GM23338 (cell line): ENCODE measurements around the gene PRKCH. TPM values are rescaled to one million over a fixed set of nuclear protein-coding genes. Genes with fewer than 3 reads are reported as not detected.

ENCODE experiments used
- ATAC-seq: fragments of 200-7000 bp; cut with Tn5 transposase; 3 replicates; pipeline ENCODE4 v1.9.1; 2020
- DNase-seq: peaks from one replicate; pipeline ENCODE4 v3.0.0-alpha.2; 2015; ENCODE audit warnings: low spot score
- H2AFZ ChIP-seq: fragments of 200-600 bp; sonication (generic); 2 replicates; pipeline ENCODE4 v1.8.0; 2016; ENCODE audit warnings: antibody characterized with exemption, mild to moderate bottlenecking, moderate library complexity
- H3F3A ChIP-seq: fragments of 200-600 bp; sonication (generic); replicated peaks from 2 replicates; pipeline ENCODE4 v1.8.0; 2017; ENCODE audit warnings: antibody characterized with exemption, mixed run types, low read depth
- H3K27ac ChIP-seq: fragments of 200-600 bp; sonication (generic); 2 replicates; pipeline ENCODE4 v1.6.1; 2016; ENCODE audit warnings: low read depth
- H3K27me3 ChIP-seq: fragments of 200-600 bp; sonication (generic); 2 replicates; pipeline ENCODE4 v1.8.0; 2016; ENCODE audit warnings: mild to moderate bottlenecking, mixed run types, moderate library complexity; ENCODE audit not compliant: insufficient read depth
- H3K36me3 ChIP-seq: fragments of 200-600 bp; sonication (generic); 2 replicates; pipeline ENCODE4 v1.8.0; 2016; ENCODE audit warnings: mild to moderate bottlenecking; ENCODE audit not compliant: insufficient read depth
- H3K4me1 ChIP-seq: fragments of 200-600 bp; sonication (generic); 2 replicates; pipeline ENCODE4 v1.8.0; 2016; ENCODE audit warnings: mild to moderate bottlenecking, moderate library complexity; ENCODE audit not compliant: insufficient read depth
- H3K4me2 ChIP-seq: fragments of 200-600 bp; sonication (generic); 2 replicates; pipeline ENCODE4 v1.7.1; 2017; ENCODE audit warnings: mixed run types
- H3K4me3 ChIP-seq: fragments of 200-600 bp; sonication (generic); 2 replicates; pipeline ENCODE4 v1.6.1; 2016; ENCODE audit warnings: mixed run types
- H3K79me2 ChIP-seq: fragments of 200-600 bp; sonication (generic); replicated peaks from 2 replicates; pipeline ENCODE4 v1.8.0; 2017; ENCODE audit warnings: mild to moderate bottlenecking; ENCODE audit not compliant: insufficient read depth
- H3K9me2 ChIP-seq: fragments of 200-600 bp; sonication (generic); 2 replicates; pipeline ENCODE4 v1.8.0; 2017; ENCODE audit not compliant: insufficient read depth
- H4K20me1 ChIP-seq: fragments of 200-600 bp; sonication (generic); replicated peaks from 2 replicates; pipeline ENCODE4 v1.8.0; 2017; ENCODE audit warnings: mild to moderate bottlenecking; ENCODE audit not compliant: insufficient read depth
- H3K27ac Mint-ChIP-seq: 2 replicates; pipeline ENCODE4 v1.8.0; 2020; ENCODE audit warnings: inconsistent platforms, mild to moderate bottlenecking, moderate library complexity, mixed read lengths
- H3K27me3 Mint-ChIP-seq: 3 replicates; pipeline ENCODE4 v1.8.0; 2022; ENCODE audit warnings: low read depth, mild to moderate bottlenecking, moderate library complexity, mixed read lengths, inconsistent platforms; ENCODE audit not compliant: insufficient read depth, poor library complexity
- H3K36me3 Mint-ChIP-seq: 3 replicates; pipeline ENCODE4 v1.8.0; 2021; ENCODE audit warnings: low read depth, mild to moderate bottlenecking, inconsistent platforms, moderate library complexity, mixed read lengths
- H3K4me1 Mint-ChIP-seq: 3 replicates; pipeline ENCODE4 v1.8.0; 2020; ENCODE audit warnings: mild to moderate bottlenecking, inconsistent platforms, mixed read lengths
- H3K4me3 Mint-ChIP-seq: 3 replicates; pipeline ENCODE4 v1.8.0; 2021; ENCODE audit warnings: moderate library complexity, mild to moderate bottlenecking, inconsistent platforms, mixed read lengths
- H3K9me3 Mint-ChIP-seq: 3 replicates; pipeline ENCODE4 v1.8.0; 2020; ENCODE audit warnings: moderate library complexity, mild to moderate bottlenecking, inconsistent platforms, mixed read lengths
- EZH2phosphoT487 ChIP-seq: fragments of 200-600 bp; sonication (generic); IDR thresholded peaks from one replicate; pipeline ENCODE4 v1.8.1; 2018; ENCODE audit warnings: antibody characterized with exemption; ENCODE audit not compliant: unreplicated experiment
- NANOG ChIP-seq: IDR thresholded peaks from 2 replicates; pipeline ENCODE4 v1.6.1; 2016; ENCODE audit warnings: antibody characterized with exemption, borderline replicate concordance
- POLR2AphosphoS5 ChIP-seq: IDR thresholded peaks from 2 replicates; pipeline ENCODE4 v1.6.1; 2016; ENCODE audit warnings: antibody characterized with exemption, low read depth
- STAT1 ChIP-seq: IDR thresholded peaks from one replicate; pipeline ENCODE4 v1.6.1; 2016; ENCODE audit warnings: antibody characterized with exemption; ENCODE audit not compliant: unreplicated experiment
- ZNF462 ChIP-seq: fragments of 250-450 bp; sonication (Bioruptor Pico); IDR thresholded peaks from 2 replicates; pipeline ENCODE4 v1.5.0; 2020; ENCODE audit warnings: mild to moderate bottlenecking, moderate library complexity
- polyA plus RNA-seq: library from polyadenylated mRNA; unstranded; fragments of >200 nt; fragmentation: Nextera tagmentation; extraction: Ambion mirVana; gene quantifications from 2 replicates; pipeline ENCODE4 v1.2.1, GENCODE V29; 2016
- total RNA-seq: library from RNA; depleted of rRNA; stranded (reverse); fragments of >200 nt; shearing (Covaris generic); gene quantifications from 2 replicates; pipeline ENCODE4 v1.2.3, GENCODE V29; 2014

The PRKCH gene
- total and polyA plus RNA-seq, 2 experiments from 2014 or later: 5.4 to 10.1 TPM

- DNase-seq: peak; percentile 96
- Histone ChIP-seq H2AFZ (peak within 1 kb of the TSS; percentile 84), H3K4me1 (peaks cover 13% of the 10 kb centered on the region), H3K4me2 (peak within 1 kb of the TSS; percentile 72), H3K4me3 (peak within 1 kb of the TSS; percentile 68), H3K9me2 (no peaks in the 10 kb centered on the region), H3K36me3 (no peaks in the 10 kb centered on the region), H3K79me2 (no peaks in the 10 kb centered on the region), H3K27me3 (peaks cover 26% of the 10 kb centered on the region), H3K27ac (no peak within 1 kb of the TSS), H4K20me1 (peaks cover 7% of the 10 kb centered on the region), H3F3A (no peaks in the 10 kb centered on the region)
- H3K9me3 Mint-ChIP-seq: no peaks in the 10 kb centered on the region
- ATAC-seq: peak; percentile 91
- H3K27me3 Mint-ChIP-seq: peaks cover 26% of the 10 kb centered on the region
- H3K36me3 Mint-ChIP-seq: no peaks in the 10 kb centered on the region
- peak within 1 kb of the TSS; percentile 92; the same call in 1 of the 2 replicates for H3K27ac Mint-ChIP-seq
- TF ChIP-seq ZNF462 (CRISPR knock-in tag): no peak
- TF ChIP-seq POLR2AphosphoS5: peak; percentile 67
- no peak for TF ChIP-seq NANOG
- H3K4me3 Mint-ChIP-seq: peak within 1 kb of the TSS; percentile 85
- peaks cover 12% of the 10 kb centered on the region for H3K4me1 Mint-ChIP-seq
Measured at GRCh38 chr14:61281186-61281947, 40.0 kb upstream of the PRKCH start, which contains the start of gene TMEM30B. Gene TMEM30B, minus strand, starts transcription at chr14:61281338. Its CDS starts 191 bp downstream, at chr14:61281147.

- Histone ChIP-seq H4K20me1 (peaks cover 7% of the 10 kb centered on the region), H3K36me3 (no peaks in the 10 kb centered on the region), H3F3A (no peaks in the 10 kb centered on the region), H3K4me1 (peaks cover 13% of the 10 kb centered on the region), H3K27ac (no peak overlapping the region), H3K79me2 (no peaks in the 10 kb centered on the region), H3K4me3 (peak overlapping the region; percentile 68), H3K9me2 (no peaks in the 10 kb centered on the region), H3K4me2 (peak overlapping the region; percentile 72), H3K27me3 (peaks cover 26% of the 10 kb centered on the region), H2AFZ (no peak overlapping the region)
- no peaks in the 10 kb centered on the region for H3K9me3 Mint-ChIP-seq
- ATAC-seq (no peak), DNase-seq (no peak)
- no peak overlapping the region for H3K27ac Mint-ChIP-seq
- TF ChIP-seq EZH2phosphoT487 (no peak), STAT1 (no peak)
- H3K36me3 Mint-ChIP-seq: no peaks in the 10 kb centered on the region
- H3K4me1 Mint-ChIP-seq: peaks cover 12% of the 10 kb centered on the region
- H3K27me3 Mint-ChIP-seq: peaks cover 26% of the 10 kb centered on the region
- peak overlapping the region; percentile 85; the same call in 1 of the 3 replicates for H3K4me3 Mint-ChIP-seq
Measured at GRCh38 chr14:61281948-61282275, 39.5 kb upstream of the PRKCH start.
